ENCODE data around the gene TRIM45.

GRCh38 chr1:117136749-117137148 lies 15.2 kb upstream of the TRIM45 start:
- TF ChIP-seq REST (tag by site-specific recombination; IDR thresholded peaks at IDR 0.05) (no peak), ZNF621 (tag by site-specific recombination; IDR thresholded peaks at IDR 0.05) (no peak), SALL2 (tag by site-specific recombination; IDR thresholded peaks at IDR 0.05; ENCODE audit: borderline replicate concordance) (no peak), ZNF777 (tag by site-specific recombination; IDR thresholded peaks at IDR 0.05; ENCODE audit: borderline replicate concordance) (no peak), YY1 (tag by site-specific recombination; IDR thresholded peaks at IDR 0.05) (no peak), CTCF (tag by site-specific recombination; IDR thresholded peaks at IDR 0.05) (no peak), ZEB2 (tag by site-specific recombination; IDR thresholded peaks at IDR 0.05) (no peak), ZNF311 (tag by site-specific recombination; IDR thresholded peaks at IDR 0.05; ENCODE audit: borderline replicate concordance) (no peak), ZBTB21 (tag by site-specific recombination; IDR thresholded peaks at IDR 0.05) (no peak), ZNF223 (tag by site-specific recombination; IDR thresholded peaks at IDR 0.05) (no peak), ZNF140 (tag by site-specific recombination; IDR thresholded peaks at IDR 0.05) (no peak)
